HG02885 (cell line): ENCODE measurements around the gene CCL8.

Experiments
- ATAC-seq: cut with Tn5 transposase; IDR thresholded peaks from one replicate; pipeline ENCODE4 v1.9.1; 2021; ENCODE audit warnings: mild to moderate bottlenecking; ENCODE audit not compliant: unreplicated experiment, poor library complexity

Gene CCL8

GRCh38 chr17:34365340-34365739 lies 46.1 kb downstream of the CCL8 start:
- ATAC-seq = no peak

GRCh38 chr17:34366010-34366409 lies 46.8 kb downstream of the CCL8 start:
- no peak for ATAC-seq

GRCh38 chr17:34366529-34367107 lies 47.4 kb downstream of the CCL8 start:
- ATAC-seq = no peak

- no peak for ATAC-seq
Measured at GRCh38 chr17:34367486-34368195, 48.4 kb downstream of the CCL8 start.

- ATAC-seq = no peak
Measured at GRCh38 chr17:34368196-34368945, 49.1 kb downstream of the CCL8 start.

GRCh38 chr17:34368946-34369500 lies 49.8 kb downstream of the CCL8 start:
- ATAC-seq = no peak

GRCh38 chr17:34369571-34369970 lies 50.3 kb downstream of the CCL8 start:
- ATAC-seq = no peak

- no peak for ATAC-seq
Measured at GRCh38 chr17:34370376-34370996, 51.3 kb downstream of the CCL8 start.

GRCh38 chr17:34370997-34371395 lies 51.8 kb downstream of the CCL8 start:
- ATAC-seq = no peak
